ENCODE measurements around the gene EIF5A2. TPM values are rescaled to one million over a fixed set of nuclear protein-coding genes. Genes with fewer than 3 reads are reported as not detected.

EIF5A2 gene
- total and polyA plus RNA-seq, 4 donors, result 6.3 to 18.3 (median 12.1) TPM

Other genes with a start within 250 kb of the EIF5A2 start
- gene RPL22L1, start 38.4 kb downstream of the EIF5A2 start, total RNA-seq, result 10 to 100 TPM; 25.0 to 98.2 TPM
- 10 to 100 TPM; 29.1 to 30.3 TPM for gene RPL22L1, start 38.4 kb downstream of the EIF5A2 start, polyA plus RNA-seq (ENCODE audit: insufficient read length in 2 of 2)
- gene SLC2A2, start 118.1 kb upstream of the EIF5A2 start, total RNA-seq, result under 1 TPM in 1 of 2 donors, not detected in 1; 0.28 TPM
- gene SLC2A2, start 118.1 kb upstream of the EIF5A2 start, polyA plus RNA-seq (ENCODE audit: insufficient read length in 2 of 2), result under 1 TPM; 0.10 to 0.27 TPM

All from spinal cord (tissue), 4 donors.